SK-N-SH (cell line): ENCODE measurements around the gene MMP8. TPM values are rescaled to one million over a fixed set of nuclear protein-coding genes. Genes with fewer than 3 reads are reported as not detected.

ENCODE experiments used
- CTCF ChIA-PET: fragments of 300-600, 350-600 bp; formaldehyde crosslinking; extraction: SDS; loops from one replicate; lab custom pipeline; 2021; lab: Yijun Ruan, JAX
- POLR2A ChIA-PET: fragments of 350-600 bp; sonication (Branson Sonifier 250); formaldehyde crosslinking; extraction: SDS; loops from one replicate; lab custom pipeline; 2020; ENCODE audit warnings: antibody characterized with exemption, inconsistent platforms; lab: Yijun Ruan, JAX
- DNase-seq: peaks from one replicate; pipeline ENCODE4 v3.0.0; 2012
- H2AFZ ChIP-seq: fragments of 200-600 bp; sonication (generic); 2 replicates; pipeline ENCODE4 v1.8.1; 2016; ENCODE audit warnings: antibody characterized with exemption, mild to moderate bottlenecking, low read depth
- H3F3A ChIP-seq: fragments of 200-600 bp; sonication (generic); replicated peaks from 2 replicates; pipeline ENCODE3; 2016; ENCODE audit warnings: antibody characterized with exemption, mild to moderate bottlenecking; ENCODE audit not compliant: insufficient read depth
- H3K27ac ChIP-seq, 2 experiments: fragments of 200-500 bp in 1 of 2; fragments of 200-600 bp in 1 of 2; sonication (Bioruptor generic) in 1 of 2; sonication (generic), shearing (Covaris generic) in 1 of 2; 2 replicates each; pipeline versions ENCODE4 v1.5.1 to v1.6.1; 2014 to 2016; ENCODE audit warnings: low read depth in 2 of 2, inconsistent platforms in 1 of 2, low read length in 1 of 2, mild to moderate bottlenecking in 1 of 2, mixed read lengths in 1 of 2
- H3K27me3 ChIP-seq: fragments of 200-600 bp; sonication (generic), shearing (Covaris generic); 2 replicates; pipeline ENCODE4 v1.6.1; 2016; ENCODE audit warnings: mixed run types; ENCODE audit not compliant: insufficient read depth
- H3K36me3 ChIP-seq, 2 experiments: fragments of 200-500 bp in 1 of 2; fragments of 200-600 bp in 1 of 2; sonication (Bioruptor generic) in 1 of 2; sonication (generic) in 1 of 2; replicated peaks in 1 of 2; 2 replicates each; pipeline versions ENCODE3 to v1.5.1; 2014 to 2016; ENCODE audit warnings: low read length in 1 of 2, mild to moderate bottlenecking in 1 of 2; ENCODE audit not compliant: insufficient read depth in 2 of 2, control insufficient read depth in 1 of 2
- H3K4me1 ChIP-seq, 2 experiments: fragments of 200-500 bp in 1 of 2; fragments of 200-600 bp in 1 of 2; sonication (Bioruptor generic) in 1 of 2; sonication (generic), shearing (Covaris generic) in 1 of 2; 2 replicates each; pipeline versions ENCODE4 v1.5.1 to v1.6.1; 2014 to 2016; ENCODE audit warnings: low read depth in 1 of 2, low read length in 1 of 2, mixed run types in 1 of 2; ENCODE audit not compliant: insufficient read depth in 2 of 2, control insufficient read depth in 1 of 2
- H3K4me2 ChIP-seq: fragments of 200-600 bp; sonication (generic), shearing (Covaris generic); 2 replicates; pipeline ENCODE4 v1.6.1; 2017; ENCODE audit warnings: mixed run types
- H3K4me3 ChIP-seq, 2 experiments: fragments of 200-500 bp in 1 of 2; fragments of 200-600 bp in 1 of 2; sonication (Bioruptor generic) in 1 of 2; sonication (generic), shearing (Covaris generic) in 1 of 2; 2 replicates each; pipeline versions ENCODE4 v1.5.1 to v1.8.1; 2014 to 2016; ENCODE audit warnings: low read depth in 2 of 2, inconsistent platforms in 1 of 2, low read length in 1 of 2, mild to moderate bottlenecking in 1 of 2, mixed read lengths in 1 of 2, moderate library complexity in 1 of 2
- H3K79me2 ChIP-seq: fragments of 200-600 bp; sonication (generic); 2 replicates; pipeline ENCODE4 v1.8.1; 2017; ENCODE audit warnings: mild to moderate bottlenecking; ENCODE audit not compliant: insufficient read depth
- H3K9ac ChIP-seq: fragments of 200-600 bp; sonication (generic); 2 replicates; pipeline ENCODE4 v1.6.1; 2017; ENCODE audit warnings: mixed run types
- H3K9me2 ChIP-seq: fragments of 200-600 bp; sonication (generic); 2 replicates; pipeline ENCODE4 v1.6.1; 2017; ENCODE audit warnings: mixed run types
- H3K9me3 ChIP-seq: fragments of 200-600 bp; sonication (generic); 2 replicates; pipeline ENCODE4 v1.6.1; 2017; ENCODE audit warnings: mixed run types, mild to moderate bottlenecking, moderate library complexity
- H4K20me1 ChIP-seq: fragments of 200-600 bp; sonication (generic); 2 replicates; pipeline ENCODE4 v1.6.1; 2017; ENCODE audit warnings: mild to moderate bottlenecking, mixed run types; ENCODE audit not compliant: insufficient read depth
- CHD2 ChIP-seq: fragments of 150-350 bp; IDR thresholded peaks from 2 replicates; pipeline ENCODE4 v1.6.1; 2018; ENCODE audit warnings: low read length; ENCODE audit not compliant: partially characterized antibody
- CTCF ChIP-seq: fragments of 200-600 bp; sonication (generic); IDR thresholded peaks from 2 replicates; pipeline ENCODE4 v1.6.1; 2017; ENCODE audit warnings: antibody characterized with exemption, mild to moderate bottlenecking, moderate library complexity
- JUND ChIP-seq: IDR thresholded peaks from 2 replicates; pipeline ENCODE4 v1.4.0; 2012
- NFIC ChIP-seq: IDR thresholded peaks from 2 replicates; pipeline ENCODE4 v1.4.0; 2012; ENCODE audit warnings: borderline replicate concordance
- NRF1 ChIP-seq: IDR thresholded peaks from 2 replicates; pipeline ENCODE4 v1.6.1; 2012; ENCODE audit warnings: low read depth, mild to moderate bottlenecking, low read length
- RCOR1 ChIP-seq: fragments of 150-350 bp; IDR thresholded peaks from 2 replicates; pipeline ENCODE4 v1.6.1; 2017; ENCODE audit warnings: antibody characterized with exemption, low read length
- SIN3A ChIP-seq: IDR thresholded peaks from 2 replicates; pipeline ENCODE4 v1.6.1; 2012; ENCODE audit warnings: low read depth, mild to moderate bottlenecking, low read length, moderate library complexity, borderline replicate concordance
- SMC3 ChIP-seq: IDR thresholded peaks from 2 replicates; pipeline ENCODE4 v1.6.1; 2012; ENCODE audit warnings: low read depth, low read length, improper control_type of control experiment
- TCF12 ChIP-seq: IDR thresholded peaks from 2 replicates; pipeline ENCODE4 v1.4.0; 2012
- USF2 ChIP-seq: fragments of 150-350 bp; IDR thresholded peaks from 2 replicates; pipeline ENCODE4 v1.6.1; 2017; ENCODE audit warnings: antibody characterized with exemption, low read length, low read depth, borderline replicate concordance
- YY1 ChIP-seq: IDR thresholded peaks from 2 replicates; pipeline ENCODE4 v1.4.0; 2012; ENCODE audit warnings: low read depth, mild to moderate bottlenecking
- ZBTB33 ChIP-seq: IDR thresholded peaks from 2 replicates; pipeline ENCODE4 v1.4.0; 2012; ENCODE audit warnings: low read depth, borderline replicate concordance
- polyA plus RNA-seq, 3 experiments: library from polyadenylated mRNA; depleted of rRNA; stranded (reverse); fragments of >200 nt; gene quantifications; 2 replicates each; pipeline ENCODE4 v1.2.3, GENCODE V29; 2012
- TF ChIP-seq, protein P1 (sequence below): IDR thresholded peaks from 2 replicates; pipeline ENCODE4 v1.4.0; 2012; ENCODE audit warnings: low read depth
- TF ChIP-seq, protein P2 (sequence below): IDR thresholded peaks from 2 replicates; pipeline ENCODE4; 2012
- TF ChIP-seq, protein P3 (sequence below): IDR thresholded peaks from 2 replicates; pipeline ENCODE4 v1.6.1; 2012; ENCODE audit warnings: mild to moderate bottlenecking, low read depth, low read length, moderate library complexity

MMP8 gene
- polyA plus RNA-seq, 1 of the 3 experiments (the other 2 are of a cell fraction): 0.07 TPM

GRCh38 chr11:102734650-102735049 is 9.9 kb upstream of the MMP8 start:
- POLR2A ChIA-PET: no interaction called here
- Histone ChIP-seq H3K4me3 (no peak overlapping the region), H2AFZ (no peak overlapping the region), H3K9me2 (no peaks in the 10 kb centered on the region), H3K36me3 (no peaks in the 10 kb centered on the region), H4K20me1 (no peaks in the 10 kb centered on the region), H3K9ac (no peak overlapping the region), H3K9me3 (no peaks in the 10 kb centered on the region), H3K27me3 (no peaks in the 10 kb centered on the region), H3K27ac (no peak overlapping the region), H3K4me1 (no peaks in the 10 kb centered on the region), H3F3A (peaks cover 3% of the 10 kb centered on the region), H3K4me2 (no peak overlapping the region), H3K79me2 (no peaks in the 10 kb centered on the region)
- no peak for DNase-seq
- TF ChIP-seq, protein P1, sequence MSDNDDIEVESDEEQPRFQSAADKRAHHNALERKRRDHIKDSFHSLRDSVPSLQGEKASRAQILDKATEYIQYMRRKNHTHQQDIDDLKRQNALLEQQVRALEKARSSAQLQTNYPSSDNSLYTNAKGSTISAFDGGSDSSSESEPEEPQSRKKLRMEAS: no peak
- TF ChIP-seq SMC3 (no peak), CHD2 (no peak), SIN3A (no peak), TCF12 (no peak), ZBTB33 (no peak), CTCF (no peak), USF2 (no peak), NFIC (no peak), RCOR1 (no peak), YY1 (no peak), JUND (no peak), NRF1 (no peak)
- TF ChIP-seq, protein P2, sequence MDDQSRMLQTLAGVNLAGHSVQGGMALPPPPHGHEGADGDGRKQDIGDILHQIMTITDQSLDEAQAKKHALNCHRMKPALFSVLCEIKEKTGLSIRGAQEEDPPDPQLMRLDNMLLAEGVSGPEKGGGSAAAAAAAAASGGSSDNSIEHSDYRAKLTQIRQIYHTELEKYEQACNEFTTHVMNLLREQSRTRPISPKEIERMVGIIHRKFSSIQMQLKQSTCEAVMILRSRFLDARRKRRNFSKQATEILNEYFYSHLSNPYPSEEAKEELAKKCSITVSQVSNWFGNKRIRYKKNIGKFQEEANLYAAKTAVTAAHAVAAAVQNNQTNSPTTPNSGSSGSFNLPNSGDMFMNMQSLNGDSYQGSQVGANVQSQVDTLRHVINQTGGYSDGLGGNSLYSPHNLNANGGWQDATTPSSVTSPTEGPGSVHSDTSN: no peak
- TF ChIP-seq, protein P3, sequence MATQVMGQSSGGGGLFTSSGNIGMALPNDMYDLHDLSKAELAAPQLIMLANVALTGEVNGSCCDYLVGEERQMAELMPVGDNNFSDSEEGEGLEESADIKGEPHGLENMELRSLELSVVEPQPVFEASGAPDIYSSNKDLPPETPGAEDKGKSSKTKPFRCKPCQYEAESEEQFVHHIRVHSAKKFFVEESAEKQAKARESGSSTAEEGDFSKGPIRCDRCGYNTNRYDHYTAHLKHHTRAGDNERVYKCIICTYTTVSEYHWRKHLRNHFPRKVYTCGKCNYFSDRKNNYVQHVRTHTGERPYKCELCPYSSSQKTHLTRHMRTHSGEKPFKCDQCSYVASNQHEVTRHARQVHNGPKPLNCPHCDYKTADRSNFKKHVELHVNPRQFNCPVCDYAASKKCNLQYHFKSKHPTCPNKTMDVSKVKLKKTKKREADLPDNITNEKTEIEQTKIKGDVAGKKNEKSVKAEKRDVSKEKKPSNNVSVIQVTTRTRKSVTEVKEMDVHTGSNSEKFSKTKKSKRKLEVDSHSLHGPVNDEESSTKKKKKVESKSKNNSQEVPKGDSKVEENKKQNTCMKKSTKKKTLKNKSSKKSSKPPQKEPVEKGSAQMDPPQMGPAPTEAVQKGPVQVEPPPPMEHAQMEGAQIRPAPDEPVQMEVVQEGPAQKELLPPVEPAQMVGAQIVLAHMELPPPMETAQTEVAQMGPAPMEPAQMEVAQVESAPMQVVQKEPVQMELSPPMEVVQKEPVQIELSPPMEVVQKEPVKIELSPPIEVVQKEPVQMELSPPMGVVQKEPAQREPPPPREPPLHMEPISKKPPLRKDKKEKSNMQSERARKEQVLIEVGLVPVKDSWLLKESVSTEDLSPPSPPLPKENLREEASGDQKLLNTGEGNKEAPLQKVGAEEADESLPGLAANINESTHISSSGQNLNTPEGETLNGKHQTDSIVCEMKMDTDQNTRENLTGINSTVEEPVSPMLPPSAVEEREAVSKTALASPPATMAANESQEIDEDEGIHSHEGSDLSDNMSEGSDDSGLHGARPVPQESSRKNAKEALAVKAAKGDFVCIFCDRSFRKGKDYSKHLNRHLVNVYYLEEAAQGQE: no peak
- CTCF ChIA-PET: interaction anchor here (0.8 to 2.2 kb wide), 3 partner anchors 22 to 57 kb away, joined by 3 to 7 read pairs (median 4); no protein-coding TSS in a partner anchor
